Measurements from ENCODE around the gene TACC3.

DNA sequence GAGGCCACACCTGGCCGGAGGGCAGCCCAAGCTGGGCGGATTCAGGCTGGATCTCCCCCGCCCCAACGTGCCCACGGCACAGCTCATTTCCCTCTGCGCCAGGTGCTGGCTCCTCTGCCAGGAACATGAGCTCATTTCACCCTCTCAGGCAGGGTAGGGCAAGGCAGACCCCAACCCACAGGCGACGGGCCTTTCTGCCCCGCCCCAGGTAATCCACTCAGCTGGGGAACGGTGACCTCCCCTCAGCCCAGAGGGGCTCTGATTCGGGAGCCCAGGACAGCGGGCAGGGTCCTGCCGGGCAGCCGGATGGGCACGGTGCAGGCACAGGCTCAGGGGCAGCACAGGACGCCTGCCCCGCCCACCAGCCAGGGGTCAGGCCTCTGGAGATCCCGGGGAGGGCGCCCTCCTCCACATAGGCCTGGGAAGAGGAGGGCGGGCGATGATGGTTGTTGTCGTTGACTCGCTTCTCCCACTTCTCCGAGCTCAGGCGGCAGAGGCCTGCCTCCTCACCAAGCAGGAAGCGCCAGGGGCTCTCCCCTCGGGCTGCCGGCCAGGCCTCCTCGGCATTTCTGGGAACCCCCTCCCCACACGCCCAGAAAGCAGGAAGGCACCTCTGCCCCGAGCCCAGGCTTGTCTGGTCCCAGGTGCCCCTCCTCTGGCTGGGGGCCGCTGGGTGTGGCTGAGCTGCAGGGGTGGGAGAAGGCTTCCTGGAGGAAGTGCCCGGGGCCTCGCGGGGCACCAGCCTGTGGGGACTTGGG lies 31.1 kb downstream of the TACC3 start:
- TF ChIP-seq, protein P1, sequence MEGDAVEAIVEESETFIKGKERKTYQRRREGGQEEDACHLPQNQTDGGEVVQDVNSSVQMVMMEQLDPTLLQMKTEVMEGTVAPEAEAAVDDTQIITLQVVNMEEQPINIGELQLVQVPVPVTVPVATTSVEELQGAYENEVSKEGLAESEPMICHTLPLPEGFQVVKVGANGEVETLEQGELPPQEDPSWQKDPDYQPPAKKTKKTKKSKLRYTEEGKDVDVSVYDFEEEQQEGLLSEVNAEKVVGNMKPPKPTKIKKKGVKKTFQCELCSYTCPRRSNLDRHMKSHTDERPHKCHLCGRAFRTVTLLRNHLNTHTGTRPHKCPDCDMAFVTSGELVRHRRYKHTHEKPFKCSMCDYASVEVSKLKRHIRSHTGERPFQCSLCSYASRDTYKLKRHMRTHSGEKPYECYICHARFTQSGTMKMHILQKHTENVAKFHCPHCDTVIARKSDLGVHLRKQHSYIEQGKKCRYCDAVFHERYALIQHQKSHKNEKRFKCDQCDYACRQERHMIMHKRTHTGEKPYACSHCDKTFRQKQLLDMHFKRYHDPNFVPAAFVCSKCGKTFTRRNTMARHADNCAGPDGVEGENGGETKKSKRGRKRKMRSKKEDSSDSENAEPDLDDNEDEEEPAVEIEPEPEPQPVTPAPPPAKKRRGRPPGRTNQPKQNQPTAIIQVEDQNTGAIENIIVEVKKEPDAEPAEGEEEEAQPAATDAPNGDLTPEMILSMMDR (tag by site-specific recombination; IDR thresholded peaks at IDR 0.05) = no peak
- TF ChIP-seq, protein P2, sequence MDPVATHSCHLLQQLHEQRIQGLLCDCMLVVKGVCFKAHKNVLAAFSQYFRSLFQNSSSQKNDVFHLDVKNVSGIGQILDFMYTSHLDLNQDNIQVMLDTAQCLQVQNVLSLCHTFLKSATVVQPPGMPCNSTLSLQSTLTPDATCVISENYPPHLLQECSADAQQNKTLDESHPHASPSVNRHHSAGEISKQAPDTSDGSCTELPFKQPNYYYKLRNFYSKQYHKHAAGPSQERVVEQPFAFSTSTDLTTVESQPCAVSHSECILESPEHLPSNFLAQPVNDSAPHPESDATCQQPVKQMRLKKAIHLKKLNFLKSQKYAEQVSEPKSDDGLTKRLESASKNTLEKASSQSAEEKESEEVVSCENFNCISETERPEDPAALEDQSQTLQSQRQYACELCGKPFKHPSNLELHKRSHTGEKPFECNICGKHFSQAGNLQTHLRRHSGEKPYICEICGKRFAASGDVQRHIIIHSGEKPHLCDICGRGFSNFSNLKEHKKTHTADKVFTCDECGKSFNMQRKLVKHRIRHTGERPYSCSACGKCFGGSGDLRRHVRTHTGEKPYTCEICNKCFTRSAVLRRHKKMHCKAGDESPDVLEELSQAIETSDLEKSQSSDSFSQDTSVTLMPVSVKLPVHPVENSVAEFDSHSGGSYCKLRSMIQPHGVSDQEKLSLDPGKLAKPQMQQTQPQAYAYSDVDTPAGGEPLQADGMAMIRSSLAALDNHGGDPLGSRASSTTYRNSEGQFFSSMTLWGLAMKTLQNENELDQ (tag by site-specific recombination; IDR thresholded peaks at IDR 0.05; ENCODE audit: low read depth) = no peak
- TF ChIP-seq GLIS2 (tag by site-specific recombination; IDR thresholded peaks at IDR 0.05) (0 out of 2 replicates have a peak, but pooled peaks have one; percentile 9), ZNF585B (tag by site-specific recombination; IDR thresholded peaks at IDR 0.05) (no peak), ZNF561 (tag by site-specific recombination; IDR thresholded peaks at IDR 0.05; ENCODE audit: borderline replicate concordance) (no peak), SCRT1 (tag by site-specific recombination; IDR thresholded peaks at IDR 0.05; ENCODE audit: borderline replicate concordance) (no peak), ZNF24 (tag by site-specific recombination; IDR thresholded peaks at IDR 0.05) (no peak)
- TF ChIP-seq, protein P3, sequence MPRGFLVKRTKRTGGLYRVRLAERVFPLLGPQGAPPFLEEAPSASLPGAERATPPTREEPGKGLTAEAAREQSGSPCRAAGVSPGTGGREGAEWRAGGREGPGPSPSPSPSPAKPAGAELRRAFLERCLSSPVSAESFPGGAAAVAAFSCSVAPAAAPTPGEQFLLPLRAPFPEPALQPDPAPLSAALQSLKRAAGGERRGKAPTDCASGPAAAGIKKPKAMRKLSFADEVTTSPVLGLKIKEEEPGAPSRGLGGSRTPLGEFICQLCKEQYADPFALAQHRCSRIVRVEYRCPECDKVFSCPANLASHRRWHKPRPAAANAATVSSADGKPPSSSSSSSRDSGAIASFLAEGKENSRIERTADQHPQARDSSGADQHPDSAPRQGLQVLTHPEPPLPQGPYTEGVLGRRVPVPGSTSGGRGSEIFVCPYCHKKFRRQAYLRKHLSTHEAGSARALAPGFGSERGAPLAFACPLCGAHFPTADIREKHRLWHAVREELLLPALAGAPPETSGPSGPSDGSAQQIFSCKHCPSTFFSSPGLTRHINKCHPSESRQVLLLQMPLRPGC (tag by site-specific recombination; IDR thresholded peaks at IDR 0.05) = no peak
- TF ChIP-seq, protein P4, sequence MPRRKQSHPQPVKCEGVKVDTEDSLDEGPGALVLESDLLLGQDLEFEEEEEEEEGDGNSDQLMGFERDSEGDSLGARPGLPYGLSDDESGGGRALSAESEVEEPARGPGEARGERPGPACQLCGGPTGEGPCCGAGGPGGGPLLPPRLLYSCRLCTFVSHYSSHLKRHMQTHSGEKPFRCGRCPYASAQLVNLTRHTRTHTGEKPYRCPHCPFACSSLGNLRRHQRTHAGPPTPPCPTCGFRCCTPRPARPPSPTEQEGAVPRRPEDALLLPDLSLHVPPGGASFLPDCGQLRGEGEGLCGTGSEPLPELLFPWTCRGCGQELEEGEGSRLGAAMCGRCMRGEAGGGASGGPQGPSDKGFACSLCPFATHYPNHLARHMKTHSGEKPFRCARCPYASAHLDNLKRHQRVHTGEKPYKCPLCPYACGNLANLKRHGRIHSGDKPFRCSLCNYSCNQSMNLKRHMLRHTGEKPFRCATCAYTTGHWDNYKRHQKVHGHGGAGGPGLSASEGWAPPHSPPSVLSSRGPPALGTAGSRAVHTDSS (tag by site-specific recombination; IDR thresholded peaks at IDR 0.05) = no peak
- TF ChIP-seq, protein P5, sequence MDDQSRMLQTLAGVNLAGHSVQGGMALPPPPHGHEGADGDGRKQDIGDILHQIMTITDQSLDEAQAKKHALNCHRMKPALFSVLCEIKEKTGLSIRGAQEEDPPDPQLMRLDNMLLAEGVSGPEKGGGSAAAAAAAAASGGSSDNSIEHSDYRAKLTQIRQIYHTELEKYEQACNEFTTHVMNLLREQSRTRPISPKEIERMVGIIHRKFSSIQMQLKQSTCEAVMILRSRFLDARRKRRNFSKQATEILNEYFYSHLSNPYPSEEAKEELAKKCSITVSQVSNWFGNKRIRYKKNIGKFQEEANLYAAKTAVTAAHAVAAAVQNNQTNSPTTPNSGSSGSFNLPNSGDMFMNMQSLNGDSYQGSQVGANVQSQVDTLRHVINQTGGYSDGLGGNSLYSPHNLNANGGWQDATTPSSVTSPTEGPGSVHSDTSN (CRISPR knock-in tag; IDR thresholded peaks at IDR 0.05) = no peak
- TF ChIP-seq, protein P6, sequence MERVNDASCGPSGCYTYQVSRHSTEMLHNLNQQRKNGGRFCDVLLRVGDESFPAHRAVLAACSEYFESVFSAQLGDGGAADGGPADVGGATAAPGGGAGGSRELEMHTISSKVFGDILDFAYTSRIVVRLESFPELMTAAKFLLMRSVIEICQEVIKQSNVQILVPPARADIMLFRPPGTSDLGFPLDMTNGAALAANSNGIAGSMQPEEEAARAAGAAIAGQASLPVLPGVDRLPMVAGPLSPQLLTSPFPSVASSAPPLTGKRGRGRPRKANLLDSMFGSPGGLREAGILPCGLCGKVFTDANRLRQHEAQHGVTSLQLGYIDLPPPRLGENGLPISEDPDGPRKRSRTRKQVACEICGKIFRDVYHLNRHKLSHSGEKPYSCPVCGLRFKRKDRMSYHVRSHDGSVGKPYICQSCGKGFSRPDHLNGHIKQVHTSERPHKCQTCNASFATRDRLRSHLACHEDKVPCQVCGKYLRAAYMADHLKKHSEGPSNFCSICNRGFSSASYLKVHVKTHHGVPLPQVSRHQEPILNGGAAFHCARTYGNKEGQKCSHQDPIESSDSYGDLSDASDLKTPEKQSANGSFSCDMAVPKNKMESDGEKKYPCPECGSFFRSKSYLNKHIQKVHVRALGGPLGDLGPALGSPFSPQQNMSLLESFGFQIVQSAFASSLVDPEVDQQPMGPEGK (tag by site-specific recombination; IDR thresholded peaks at IDR 0.05) = no peak; the same call in 1 of the 2 replicates

Measured in HEK293 (cell line).